Measurements from ENCODE around the gene PER2. TPM values are rescaled to one million over a fixed set of nuclear protein-coding genes. Genes with fewer than 3 reads are reported as not detected.
"Not testable (repeated sequence)": the region's sequence is repeated elsewhere in the genome, so short reads cannot be mapped to it uniquely, and the experiment has no call there.

PER2 gene
- polyA plus RNA-seq, 2 of the 4 experiments (the other 2 are of a cell fraction), result 3.4 to 8.5 TPM

GRCh38 chr2:238326801-238327365, 38.5 kb upstream of the PER2 start:
- 92% methylated on average over 12 of the region's 12 CpGs for WGBS (ENCODE audit: missing lambda C conversion rate)
- H3K4me3 ChIP-seq, result no peak overlapping the region
- CTCF ChIA-PET, result interaction anchor here (0.6 to 1.3 kb wide), 3 partner anchors 9 to 64 kb away, joined by 3 to 4 read pairs (median 3); no protein-coding TSS in a partner anchor
- TF ChIP-seq HMGXB4 (CRISPR knock-in tag; IDR thresholded peaks at IDR 0.05; ENCODE audit: borderline replicate concordance) (no peak), EHF (CRISPR knock-in tag; IDR thresholded peaks at IDR 0.05) (no peak), ZC3H11A (IDR thresholded peaks at IDR 0.05) (no peak), RNF2 (IDR thresholded peaks at IDR 0.05; ENCODE audit: borderline replicate concordance, low read depth) (no peak), E2F6 (IDR thresholded peaks at IDR 0.05; ENCODE audit: borderline replicate concordance, low read depth) (no peak), CHD2 (IDR thresholded peaks at IDR 0.05; ENCODE audit: low read length, partially characterized antibody) (no peak), POLR2AphosphoS2 (conservative IDR thresholded peaks at IDR 0.05; ENCODE audit: low read length) (no peak), FOSL2 (IDR thresholded peaks at IDR 0.05) (no peak), FOSL2 (CRISPR knock-in tag; IDR thresholded peaks at IDR 0.05) (no peak), MAX (IDR thresholded peaks at IDR 0.05) (no peak), HOXB13 (CRISPR knock-in tag; IDR thresholded peaks at IDR 0.05; ENCODE audit: low read depth) (no peak), FOXS1 (CRISPR knock-in tag; IDR thresholded peaks at IDR 0.05) (no peak), KDM5A (IDR thresholded peaks at IDR 0.05) (no peak)
- FAIRE-seq, result no peak
- H3K27ac ChIP-seq, result no peak overlapping the region
- peaks cover 3% of the 10 kb centered on the region; the same call in 2 of the 3 replicates for H3K4me1 ChIP-seq
- H3K4me2 ChIP-seq, result no peak overlapping the region
- POLR2A ChIA-PET, result no interaction called here
- no peaks in the 10 kb centered on the region for H3K9me3 ChIP-seq
- no peak for ATAC-seq
- DNase-seq (ENCODE audit: low read depth in 1 of 2, low spot score in 1 of 2), result no peak

- CTCF ChIA-PET, result interaction anchor here (1.1 to 1.3 kb wide), 2 partner anchors 10 to 63 kb away, joined by 3 read pairs; no protein-coding TSS in a partner anchor
- no peaks in the 10 kb centered on the region for H3K9me3 ChIP-seq
- DNase-seq (ENCODE audit: low read depth in 1 of 2, low spot score in 1 of 2) (no peak), ATAC-seq (no peak), FAIRE-seq (no peak)
- no peak overlapping the region for H3K4me2 ChIP-seq
- H3K27ac ChIP-seq, result no peak overlapping the region
- WGBS (ENCODE audit: missing lambda C conversion rate), result 86% methylated on average over 9 of the region's 9 CpGs
- POLR2A ChIA-PET, result no interaction called here
- no peak for TF ChIP-seq SREBF2 (IDR thresholded peaks at IDR 0.05)
- TF ChIP-seq MAZ (IDR thresholded peaks at IDR 0.05; ENCODE audit: borderline replicate concordance, low read depth, low read length), result no peak
- TF ChIP-seq FOSB (CRISPR knock-in tag; IDR thresholded peaks at IDR 0.05), result no peak
- no peak for TF ChIP-seq EP300 (IDR thresholded peaks at IDR 0.05)
- TF ChIP-seq POLR2AphosphoS2 (conservative IDR thresholded peaks at IDR 0.05; ENCODE audit: low read length), result no peak
- no peak for TF ChIP-seq RCOR1 (IDR thresholded peaks at IDR 0.05; ENCODE audit: low read depth, low read length)
- TF ChIP-seq PHF8 (IDR thresholded peaks at IDR 0.05; ENCODE audit: borderline replicate concordance, low read depth), result no peak
- TF ChIP-seq BHLHE40 (IDR thresholded peaks at IDR 0.05; ENCODE audit: low read depth, low read length), result no peak
- TF ChIP-seq CBX8 (IDR thresholded peaks at IDR 0.05), result no peak
- TF ChIP-seq MYC (IDR thresholded peaks at IDR 0.05; ENCODE audit: borderline replicate concordance, low read length), result no peak
- no peak for TF ChIP-seq ELK1 (IDR thresholded peaks at IDR 0.05; ENCODE audit: low read depth, low read length)
- no peak overlapping the region for H3K4me3 ChIP-seq
- H3K4me1 ChIP-seq, result peaks cover 9% of the 10 kb centered on the region; the same call in 2 of the 3 replicates
Measured at GRCh38 chr2:238325694-238326093, 37.3 kb upstream of the PER2 start.

GRCh38 chr2:238324248-238324647, 35.8 kb upstream of the PER2 start:
- DNase-seq (ENCODE audit: low read depth in 1 of 2, low spot score in 1 of 2); H3K27ac ChIP-seq; FAIRE-seq; CTCF ChIA-PET; H3K9me3 ChIP-seq; H3K4me3 ChIP-seq; H3K4me2 ChIP-seq; POLR2A ChIA-PET; ATAC-seq: not testable (repeated sequence)
- WGBS (ENCODE audit: missing lambda C conversion rate), result 93% methylated on average over 7 of the region's 7 CpGs
- H3K4me1 ChIP-seq, result peaks cover 13% of the 10 kb centered on the region; the same call in 2 of the 3 replicates

All from A549 (cell line).